ENCODE results near the gene PRPF31. TPM values are rescaled to one million over a fixed set of nuclear protein-coding genes. Genes with fewer than 3 reads are reported as not detected.

PRPF31 gene
- total and polyA plus RNA-seq, 4 donors = 33.8 to 71.2 (median 45.9) TPM

GRCh38 chr19:54141356-54141755 lies 25.8 kb downstream of the PRPF31 start:
- Histone ChIP-seq H3K4me1 (ENCODE audit: control insufficient read depth in 1 of 2, insufficient read depth in 2 of 2, low read length in 2 of 2) (no peaks in the 10 kb centered on the region), H3K4me3 (ENCODE audit: low read length in 2 of 2) (no peak overlapping the region), H3K36me3 (ENCODE audit: control insufficient read depth in 1 of 2, insufficient read depth in 2 of 2, low read length in 1 of 2) (peaks cover 0 to 18% of the 10 kb centered on the region in 2 donors), H3K9me3 (ENCODE audit: control insufficient read depth, low read length) (no peaks in the 10 kb centered on the region), H3K27ac (ENCODE audit: low read depth in 1 of 2, low read length in 2 of 2) (no peak overlapping the region), H3K27me3 (ENCODE audit: control insufficient read depth in 1 of 2, insufficient read depth in 2 of 2, low read length in 1 of 2) (no peaks in the 10 kb centered on the region)
- intact Hi-C loops (cut with DNase I) = no loop called here
- 84 to 87% methylated on average over 3 of the region's 3 CpGs for WGBS, 2 donors
- ATAC-seq (ENCODE audit: low FRiP score) (no peak), DNase-seq (no peak)

DNA sequence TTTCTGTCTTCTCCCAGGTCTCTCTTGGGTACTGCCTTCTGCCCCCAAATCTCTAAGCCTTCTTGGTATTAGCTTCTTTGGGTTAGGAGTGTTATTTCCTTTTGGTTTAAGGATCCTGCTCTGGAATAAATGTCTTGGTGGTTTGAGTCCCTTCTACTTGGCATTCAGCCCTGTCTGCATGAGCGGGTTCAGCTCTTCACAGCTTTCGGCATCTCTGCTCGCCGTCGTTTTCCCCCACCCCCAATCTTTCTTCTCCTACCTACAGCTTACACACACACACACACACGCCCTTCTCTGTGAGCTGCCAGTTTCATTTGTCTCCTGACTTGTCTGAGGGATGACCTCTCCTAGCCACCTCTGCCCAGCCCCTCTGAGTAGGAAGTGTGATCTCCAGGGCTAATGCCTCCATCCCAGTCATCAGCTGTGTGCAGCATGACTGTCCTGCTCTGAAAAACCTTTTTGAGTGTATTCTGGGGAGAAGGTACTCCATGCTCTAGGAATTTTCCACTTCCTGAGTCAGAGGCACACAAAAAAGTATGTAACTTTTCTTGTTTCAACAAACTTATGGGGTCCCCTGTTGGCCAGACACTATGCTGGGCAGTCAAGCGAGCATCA lies 26.7 kb downstream of the PRPF31 start:
- H3K9me3 ChIP-seq (ENCODE audit: control insufficient read depth, low read length) = no peaks in the 10 kb centered on the region
- no peaks in the 10 kb centered on the region for H3K4me1 ChIP-seq (ENCODE audit: control insufficient read depth in 1 of 2, insufficient read depth in 2 of 2, low read length in 2 of 2)
- H3K27ac ChIP-seq (ENCODE audit: low read depth in 1 of 2, low read length in 2 of 2) = no peak overlapping the region
- no peak for DNase-seq
- 68 to 81% methylated on average over 7 of the region's 7 CpGs for WGBS, 2 donors
- ATAC-seq (ENCODE audit: low FRiP score) = no peak
- H3K36me3 ChIP-seq (ENCODE audit: control insufficient read depth in 1 of 2, insufficient read depth in 2 of 2, low read length in 1 of 2) = peaks cover 0 to 18% of the 10 kb centered on the region in 2 donors
- intact Hi-C loops (cut with DNase I) = no loop called here
- no peaks in the 10 kb centered on the region for H3K27me3 ChIP-seq (ENCODE audit: control insufficient read depth in 1 of 2, insufficient read depth in 2 of 2, low read length in 1 of 2)
- no peak overlapping the region for H3K4me3 ChIP-seq (ENCODE audit: low read length in 2 of 2)

DNA sequence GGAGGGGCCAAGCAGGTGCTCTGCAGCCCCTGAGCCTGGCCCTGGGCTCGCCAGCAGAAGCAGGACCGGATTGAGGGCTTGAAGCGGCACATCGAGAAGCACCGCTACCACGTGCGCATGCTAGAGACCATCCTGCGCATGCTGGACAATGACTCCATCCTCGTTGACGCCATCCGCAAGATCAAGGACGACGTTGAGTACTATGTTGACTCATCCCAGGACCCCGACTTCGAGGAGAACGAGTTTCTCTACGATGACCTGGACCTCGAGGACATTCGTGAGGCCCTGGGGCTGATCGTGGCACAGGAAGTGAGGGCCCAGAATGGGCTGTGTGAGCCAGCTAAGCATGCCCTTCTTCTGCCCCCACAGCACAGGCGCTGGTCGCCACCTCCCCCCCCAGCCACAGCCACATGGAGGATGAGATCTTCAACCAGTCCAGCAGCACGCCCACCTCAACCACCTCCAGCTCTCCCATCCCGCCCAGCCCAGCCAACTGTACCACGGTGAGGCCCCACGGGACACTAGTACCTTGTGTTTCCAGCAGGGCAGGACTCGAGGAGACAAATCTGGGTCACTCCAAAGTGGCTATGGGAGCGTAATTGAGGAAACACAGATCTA lies 30.1 kb downstream of the PRPF31 start:
- H3K9me3 ChIP-seq (ENCODE audit: control insufficient read depth, low read length) = no peaks in the 10 kb centered on the region
- no peaks in the 10 kb centered on the region for H3K27me3 ChIP-seq (ENCODE audit: control insufficient read depth in 1 of 2, insufficient read depth in 2 of 2, low read length in 1 of 2)
- intact Hi-C loops (cut with DNase I) = no loop called here
- 89 to 92% methylated on average over 28 of the region's 28 CpGs for WGBS, 2 donors
- DNase-seq (no peak), ATAC-seq (ENCODE audit: low FRiP score) (no peak)
- H3K27ac ChIP-seq (ENCODE audit: low read depth in 1 of 2, low read length in 2 of 2) = no peak overlapping the region
- H3K4me1 ChIP-seq (ENCODE audit: control insufficient read depth in 1 of 2, insufficient read depth in 2 of 2, low read length in 2 of 2) = no peaks in the 10 kb centered on the region
- H3K4me3 ChIP-seq (ENCODE audit: low read length in 2 of 2) = no peak overlapping the region
- peaks cover 0 to 20% of the 10 kb centered on the region in 2 donors for H3K36me3 ChIP-seq (ENCODE audit: control insufficient read depth in 1 of 2, insufficient read depth in 2 of 2, low read length in 1 of 2)

GRCh38 chr19:54147676-54148075 lies 32.1 kb downstream of the PRPF31 start:
- Histone ChIP-seq H3K27ac (ENCODE audit: low read depth in 1 of 2, low read length in 2 of 2) (no peak overlapping the region), H3K9me3 (ENCODE audit: control insufficient read depth, low read length) (no peaks in the 10 kb centered on the region), H3K4me1 (ENCODE audit: control insufficient read depth in 1 of 2, insufficient read depth in 2 of 2, low read length in 2 of 2) (no peaks in the 10 kb centered on the region), H3K36me3 (ENCODE audit: control insufficient read depth in 1 of 2, insufficient read depth in 2 of 2, low read length in 1 of 2) (peaks cover 0 to 25% of the 10 kb centered on the region in 2 donors), H3K4me3 (ENCODE audit: low read length in 2 of 2) (no peak overlapping the region), H3K27me3 (ENCODE audit: control insufficient read depth in 1 of 2, insufficient read depth in 2 of 2, low read length in 1 of 2) (no peaks in the 10 kb centered on the region)
- WGBS, 2 donors = 80 to 90% methylated on average over 3 of the region's 3 CpGs
- ATAC-seq (ENCODE audit: low FRiP score) = no peak
- DNase-seq = no peak
- intact Hi-C loops (cut with DNase I) = no loop called here

DNA sequence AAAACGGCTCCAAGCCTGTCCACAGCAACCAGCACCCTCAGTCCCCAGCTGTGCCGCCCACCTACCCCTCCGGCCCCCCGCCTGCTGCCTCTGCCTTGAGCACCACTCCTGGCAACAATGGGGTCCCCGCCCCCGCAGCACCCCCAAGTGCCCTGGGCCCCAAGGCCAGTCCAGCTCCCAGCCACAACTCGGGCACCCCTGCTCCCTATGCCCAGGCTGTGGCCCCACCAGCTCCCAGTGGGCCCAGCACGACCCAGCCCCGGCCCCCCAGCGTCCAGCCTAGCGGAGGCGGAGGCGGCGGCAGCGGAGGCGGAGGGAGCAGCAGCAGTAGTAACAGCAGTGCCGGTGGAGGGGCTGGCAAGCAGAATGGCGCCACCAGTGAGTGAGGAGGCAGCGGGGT lies 32.6 kb downstream of the PRPF31 start:
- H3K36me3 ChIP-seq (ENCODE audit: control insufficient read depth in 1 of 2, insufficient read depth in 2 of 2, low read length in 1 of 2) = peaks cover 0 to 23% of the 10 kb centered on the region in 2 donors
- no peak overlapping the region for H3K4me3 ChIP-seq (ENCODE audit: low read length in 2 of 2)
- no peaks in the 10 kb centered on the region for H3K27me3 ChIP-seq (ENCODE audit: control insufficient read depth in 1 of 2, insufficient read depth in 2 of 2, low read length in 1 of 2)
- intact Hi-C loops (cut with DNase I) = no loop called here
- WGBS, 2 donors = 83 to 85% methylated on average over 18 to 19 of the region's 19 CpGs
- no peak overlapping the region for H3K27ac ChIP-seq (ENCODE audit: low read depth in 1 of 2, low read length in 2 of 2)
- ATAC-seq (ENCODE audit: low FRiP score) (no peak), DNase-seq (no peak)
- no peaks in the 10 kb centered on the region for H3K4me1 ChIP-seq (ENCODE audit: control insufficient read depth in 1 of 2, insufficient read depth in 2 of 2, low read length in 2 of 2)
- H3K9me3 ChIP-seq (ENCODE audit: control insufficient read depth, low read length) = no peaks in the 10 kb centered on the region

DNA sequence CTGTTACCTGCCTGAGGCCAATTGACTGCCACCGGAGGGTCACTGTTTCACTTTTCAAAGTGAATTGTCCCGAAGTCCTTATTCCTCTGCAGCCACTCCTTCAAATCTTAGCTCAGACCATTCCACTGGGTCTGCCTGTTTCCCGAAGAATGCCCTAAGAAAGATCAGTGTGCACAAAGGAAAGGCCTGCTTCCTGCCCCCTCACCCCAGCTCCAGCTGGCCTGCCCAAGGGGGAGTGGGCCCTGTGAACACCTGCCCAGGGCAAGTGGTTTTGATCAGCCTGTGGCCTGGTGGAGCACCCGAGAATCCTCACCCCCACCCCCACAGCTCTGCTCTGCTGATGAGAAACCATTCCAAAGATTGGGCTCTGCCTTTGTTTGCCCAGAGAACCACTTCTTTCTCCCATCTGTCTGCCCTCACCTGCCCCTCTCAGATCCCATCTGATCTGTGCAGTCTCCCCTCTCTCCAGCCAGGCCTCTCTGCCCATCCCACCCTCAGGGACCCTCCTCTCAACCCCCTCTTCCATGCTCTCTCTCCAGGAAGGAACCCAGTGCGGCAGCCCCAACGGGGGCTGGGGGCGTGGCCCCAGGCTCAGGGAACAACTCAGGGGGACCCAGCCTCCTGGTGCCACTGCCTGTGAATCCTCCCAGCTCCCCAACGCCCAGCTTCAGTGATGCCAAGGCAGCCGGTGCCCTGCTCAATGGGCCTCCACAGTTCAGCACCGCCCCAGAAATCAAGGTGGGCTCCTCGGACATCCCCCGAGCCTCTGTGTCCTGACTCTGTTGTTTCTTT lies 33.7 kb downstream of the PRPF31 start:
- no peak overlapping the region for H3K4me3 ChIP-seq (ENCODE audit: low read length in 2 of 2)
- H3K36me3 ChIP-seq (ENCODE audit: control insufficient read depth in 1 of 2, insufficient read depth in 2 of 2, low read length in 1 of 2) = peaks cover 0 to 18% of the 10 kb centered on the region in 2 donors
- intact Hi-C loops (cut with DNase I) = no loop called here
- no peaks in the 10 kb centered on the region for H3K4me1 ChIP-seq (ENCODE audit: control insufficient read depth in 1 of 2, insufficient read depth in 2 of 2, low read length in 2 of 2)
- DNase-seq (no peak), ATAC-seq (ENCODE audit: low FRiP score) (no peak)
- no peak overlapping the region for H3K27ac ChIP-seq (ENCODE audit: low read depth in 1 of 2, low read length in 2 of 2)
- WGBS, 2 donors = 84 to 85% methylated on average over 12 of the region's 12 CpGs
- no peaks in the 10 kb centered on the region for H3K9me3 ChIP-seq (ENCODE audit: control insufficient read depth, low read length)
- H3K27me3 ChIP-seq (ENCODE audit: control insufficient read depth in 1 of 2, insufficient read depth in 2 of 2, low read length in 1 of 2) = no peaks in the 10 kb centered on the region

GRCh38 chr19:54151362-54152035 lies 35.9 kb downstream of the PRPF31 start:
- Histone ChIP-seq H3K27ac (ENCODE audit: low read depth in 1 of 2, low read length in 2 of 2) (no peak overlapping the region), H3K4me3 (ENCODE audit: low read length in 2 of 2) (no peak overlapping the region), H3K27me3 (ENCODE audit: control insufficient read depth in 1 of 2, insufficient read depth in 2 of 2, low read length in 1 of 2) (no peaks in the 10 kb centered on the region), H3K9me3 (ENCODE audit: control insufficient read depth, low read length) (no peaks in the 10 kb centered on the region), H3K4me1 (ENCODE audit: control insufficient read depth in 1 of 2, insufficient read depth in 2 of 2, low read length in 2 of 2) (no peaks in the 10 kb centered on the region), H3K36me3 (ENCODE audit: control insufficient read depth in 1 of 2, insufficient read depth in 2 of 2, low read length in 1 of 2) (peaks cover 4 to 10% of the 10 kb centered on the region in 2 donors)
- intact Hi-C loops (cut with DNase I) = loop anchor here in 1 of 2 donors (10.0 kb wide), 1 partner anchor 303 kb away; no protein-coding TSS in a partner anchor
- 82% methylated on average over 23 of the region's 23 CpGs for WGBS, 2 donors
- ATAC-seq (ENCODE audit: low FRiP score) = no peak
- no peak for DNase-seq

DNA sequence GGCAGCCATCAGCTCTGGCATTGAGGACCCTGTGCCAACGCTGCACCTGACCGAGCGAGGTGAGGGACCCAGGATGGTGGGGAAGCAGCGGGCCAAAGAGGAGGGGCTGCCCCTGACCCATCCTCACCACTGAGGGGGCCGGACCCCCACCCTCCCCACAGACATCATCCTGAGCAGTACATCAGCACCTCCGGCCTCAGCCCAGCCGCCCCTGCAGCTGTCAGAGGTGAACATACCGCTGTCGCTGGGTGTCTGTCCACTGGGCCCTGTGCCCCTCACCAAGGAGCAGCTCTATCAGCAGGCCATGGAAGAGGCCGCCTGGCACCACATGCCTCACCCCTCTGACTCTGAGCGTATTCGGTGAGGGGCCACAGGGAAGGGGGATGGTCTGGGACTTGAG lies 36.7 kb downstream of the PRPF31 start:
- H3K36me3 ChIP-seq (ENCODE audit: control insufficient read depth in 1 of 2, insufficient read depth in 2 of 2, low read length in 1 of 2) = peaks cover 4 to 11% of the 10 kb centered on the region in 2 donors

More for the DNA sequence above, 36.7 kb downstream of the PRPF31 start:
- DNase-seq (no peak), ATAC-seq (ENCODE audit: low FRiP score) (no peak)
- no peaks in the 10 kb centered on the region for H3K4me1 ChIP-seq (ENCODE audit: control insufficient read depth in 1 of 2, insufficient read depth in 2 of 2, low read length in 2 of 2)
- H3K27me3 ChIP-seq (ENCODE audit: control insufficient read depth in 1 of 2, insufficient read depth in 2 of 2, low read length in 1 of 2) = no peaks in the 10 kb centered on the region
- H3K27ac ChIP-seq (ENCODE audit: low read depth in 1 of 2, low read length in 2 of 2) = no peak overlapping the region
- intact Hi-C loops (cut with DNase I) = loop anchor here in 1 of 2 donors (10.0 kb wide), 1 partner anchor 303 kb away; no protein-coding TSS in a partner anchor
- no peaks in the 10 kb centered on the region for H3K9me3 ChIP-seq (ENCODE audit: control insufficient read depth, low read length)
- WGBS, 2 donors = 87% methylated on average over 12 of the region's 12 CpGs
- H3K4me3 ChIP-seq (ENCODE audit: low read length in 2 of 2) = no peak overlapping the region

Measured in aorta (tissue), 5 donors.